T-helper 17 cell (primary cell): ENCODE results near the gene FAM162B. TPM values are rescaled to one million over a fixed set of nuclear protein-coding genes. Genes with fewer than 3 reads are reported as not detected.
"Not testable (repeated sequence)": the region's sequence is repeated elsewhere in the genome, so short reads cannot be mapped to it uniquely, and the experiment has no call there.

ENCODE experiments used
- ATAC-seq: fragments of 150-1000 bp; cut with Tn5 transposase; 2 replicates; pipeline ENCODE4 v1.10.0; 2021; ENCODE audit warnings: mild to moderate bottlenecking, moderate library complexity
- DNase-seq, 3 donors: peaks; one replicate each; pipeline versions ENCODE4 v3.0.0 to v3.0.0-alpha.2; 2020 to 2021
- H3K9me3 ChIP-seq: one replicate; pipeline ENCODE4 v1.7.0; 2013; ENCODE audit warnings: low read length, mild to moderate bottlenecking; ENCODE audit not compliant: control insufficient read depth, poor library complexity, severe bottlenecking
- H3K27ac Mint-ChIP-seq: one replicate; pipeline ENCODE4 v1.8.0; 2022; ENCODE audit warnings: mild to moderate bottlenecking, moderate library complexity, mixed read lengths
- H3K27me3 Mint-ChIP-seq: one replicate; pipeline ENCODE4 v1.8.0; 2022; ENCODE audit warnings: mixed read lengths
- H3K36me3 Mint-ChIP-seq: one replicate; pipeline ENCODE4 v1.8.0; 2022; ENCODE audit warnings: low read depth, mixed read lengths
- H3K4me1 Mint-ChIP-seq: one replicate; pipeline ENCODE4 v1.8.0; 2022; ENCODE audit warnings: mild to moderate bottlenecking, mixed read lengths
- H3K4me3 Mint-ChIP-seq: one replicate; pipeline ENCODE4 v1.8.0; 2022; ENCODE audit warnings: mild to moderate bottlenecking, moderate library complexity, mixed read lengths
- total RNA-seq, 4 donors: library from RNA in 2 of 4; stranded (reverse) in 2 of 4; gene quantifications; one replicate each; pipeline ENCODE4 v1.2.3 and lab custom pipeline; 2022 to 2026

The FAM162B gene
- total RNA-seq, 2 donors from 2014 or later: not detected

- H3K9me3 ChIP-seq: no peaks in the 10 kb centered on the region
- Mint-ChIP-seq H3K4me1 (peaks cover 8% of the 10 kb centered on the region), H3K36me3 (peaks cover 12% of the 10 kb centered on the region), H3K27me3 (peaks cover 66% of the 10 kb centered on the region), H3K4me3 (no peak overlapping the region), H3K27ac (no peak overlapping the region)
- ATAC-seq (no peak), DNase-seq (no peak)
Measured at GRCh38 chr6:116763906-116764628, 1.5 kb downstream of the FAM162B start.

- peaks cover 12% of the 10 kb centered on the region for H3K36me3 Mint-ChIP-seq
Measured at GRCh38 chr6:116763048-116763447, 2.5 kb downstream of the FAM162B start.

GRCh38 chr6:116762235-116762634 lies 3.3 kb downstream of the FAM162B start:
- ATAC-seq (no peak), DNase-seq (no peak)
- Mint-ChIP-seq H3K27ac (no peak overlapping the region), H3K4me3 (no peak overlapping the region), H3K4me1 (peaks cover 8% of the 10 kb centered on the region), H3K27me3 (peaks cover 61% of the 10 kb centered on the region), H3K36me3 (peaks cover 12% of the 10 kb centered on the region)
- H3K9me3 ChIP-seq: no peaks in the 10 kb centered on the region

More at GRCh38 chr6:116763048-116763447, 2.5 kb downstream of the FAM162B start:
- Mint-ChIP-seq H3K27ac (no peak overlapping the region), H3K27me3 (peaks cover 58% of the 10 kb centered on the region), H3K4me3 (no peak overlapping the region), H3K4me1 (peaks cover 8% of the 10 kb centered on the region)
- no peaks in the 10 kb centered on the region for H3K9me3 ChIP-seq
- DNase-seq (no peak), ATAC-seq (no peak)

GRCh38 chr6:116761779-116762178 lies 3.7 kb downstream of the FAM162B start:
- DNase-seq: no peak
- no peak overlapping the region for H3K4me3 Mint-ChIP-seq
- peaks cover 12% of the 10 kb centered on the region for H3K36me3 Mint-ChIP-seq
- no peaks in the 10 kb centered on the region for H3K9me3 ChIP-seq
- peaks cover 8% of the 10 kb centered on the region for H3K4me1 Mint-ChIP-seq
- no peak for ATAC-seq
- no peak overlapping the region for H3K27ac Mint-ChIP-seq
- peaks cover 56% of the 10 kb centered on the region for H3K27me3 Mint-ChIP-seq

- H3K27ac Mint-ChIP-seq: no peak overlapping the region
- peaks cover 4% of the 10 kb centered on the region for H3K36me3 Mint-ChIP-seq
- no peak overlapping the region for H3K4me3 Mint-ChIP-seq
- H3K27me3 Mint-ChIP-seq: peaks cover 7% of the 10 kb centered on the region
- ATAC-seq (no peak), DNase-seq (no peak)
- H3K9me3 ChIP-seq: no peaks in the 10 kb centered on the region
- H3K4me1 Mint-ChIP-seq: peaks cover 3% of the 10 kb centered on the region
Measured at GRCh38 chr6:116745176-116745575, 20.3 kb downstream of the FAM162B start.

- Mint-ChIP-seq H3K4me1 (no peaks in the 10 kb centered on the region), H3K36me3 (peaks cover 2% of the 10 kb centered on the region), H3K27ac (no peak overlapping the region), H3K27me3 (no peaks in the 10 kb centered on the region), H3K4me3 (no peak overlapping the region)
- H3K9me3 ChIP-seq: no peaks in the 10 kb centered on the region
- DNase-seq: no peak
- no peak for ATAC-seq
Measured at GRCh38 chr6:116741571-116741970, 23.9 kb downstream of the FAM162B start.

GRCh38 chr6:116740486-116740885 lies 25.0 kb downstream of the FAM162B start:
- not testable (repeated sequence) for H3K9me3 ChIP-seq, H3K27me3 Mint-ChIP-seq, H3K4me1 Mint-ChIP-seq, H3K27ac Mint-ChIP-seq, DNase-seq, ATAC-seq, H3K36me3 Mint-ChIP-seq
- H3K4me3 Mint-ChIP-seq: peak overlapping the region; percentile 37

- Mint-ChIP-seq H3K4me1 (no peaks in the 10 kb centered on the region), H3K36me3 (no peaks in the 10 kb centered on the region), H3K27me3 (no peaks in the 10 kb centered on the region), H3K27ac (no peak overlapping the region), H3K4me3 (no peak overlapping the region)
- H3K9me3 ChIP-seq: no peaks in the 10 kb centered on the region
- DNase-seq (no peak), ATAC-seq (no peak)
Measured at GRCh38 chr6:116737004-116737403, 28.5 kb downstream of the FAM162B start.

- Mint-ChIP-seq H3K27me3 (no peaks in the 10 kb centered on the region), H3K36me3 (no peaks in the 10 kb centered on the region), H3K4me3 (no peak overlapping the region), H3K27ac (no peak overlapping the region), H3K4me1 (no peaks in the 10 kb centered on the region)
- peaks cover 2% of the 10 kb centered on the region for H3K9me3 ChIP-seq
- no peak for ATAC-seq
- DNase-seq: no peak
Measured at GRCh38 chr6:116730513-116730912, 35.0 kb downstream of the FAM162B start.

GRCh38 chr6:116726947-116727346 lies 38.6 kb downstream of the FAM162B start:
- peaks cover 2% of the 10 kb centered on the region for H3K9me3 ChIP-seq
- H3K27me3 Mint-ChIP-seq: no peaks in the 10 kb centered on the region
- DNase-seq (no peak), ATAC-seq (no peak)
- no peaks in the 10 kb centered on the region for H3K4me1 Mint-ChIP-seq
- H3K27ac Mint-ChIP-seq: no peak overlapping the region
- no peak overlapping the region for H3K4me3 Mint-ChIP-seq
- H3K36me3 Mint-ChIP-seq: peaks cover 5% of the 10 kb centered on the region

- H3K9me3 ChIP-seq: no peaks in the 10 kb centered on the region
- Mint-ChIP-seq H3K27me3 (no peaks in the 10 kb centered on the region), H3K27ac (no peak overlapping the region), H3K4me3 (no peak overlapping the region), H3K36me3 (peaks cover 14% of the 10 kb centered on the region), H3K4me1 (peaks cover 7% of the 10 kb centered on the region)
- DNase-seq: no peak
- no peak for ATAC-seq
Measured at GRCh38 chr6:116714761-116715160, 50.8 kb downstream of the FAM162B start.

- no peak overlapping the region for H3K27ac Mint-ChIP-seq
- H3K27me3 Mint-ChIP-seq: no peaks in the 10 kb centered on the region
Measured at GRCh38 chr6:116714296-116714695, 51.2 kb downstream of the FAM162B start.

GRCh38 chr6:116705917-116706316 lies 59.6 kb downstream of the FAM162B start:
- H3K4me1 Mint-ChIP-seq: peaks cover 11% of the 10 kb centered on the region
- no peaks in the 10 kb centered on the region for H3K9me3 ChIP-seq
- no peak overlapping the region for H3K4me3 Mint-ChIP-seq
- DNase-seq (no peak), ATAC-seq (no peak)
- no peaks in the 10 kb centered on the region for H3K27me3 Mint-ChIP-seq
- H3K36me3 Mint-ChIP-seq: peaks cover 4% of the 10 kb centered on the region
- H3K27ac Mint-ChIP-seq: no peak overlapping the region

More at GRCh38 chr6:116714296-116714695, 51.2 kb downstream of the FAM162B start:
- no peak overlapping the region for H3K4me3 Mint-ChIP-seq
- ATAC-seq (no peak), DNase-seq (no peak)
- H3K36me3 Mint-ChIP-seq: peaks cover 13% of the 10 kb centered on the region
- H3K9me3 ChIP-seq: no peaks in the 10 kb centered on the region
- peaks cover 9% of the 10 kb centered on the region for H3K4me1 Mint-ChIP-seq

GRCh38 chr6:116703888-116704287 lies 61.6 kb downstream of the FAM162B start:
- not testable (repeated sequence) for H3K27me3 Mint-ChIP-seq, H3K27ac Mint-ChIP-seq, ATAC-seq, H3K36me3 Mint-ChIP-seq, DNase-seq, H3K9me3 ChIP-seq, H3K4me3 Mint-ChIP-seq
- H3K4me1 Mint-ChIP-seq: peaks cover 11% of the 10 kb centered on the region
